ENCODE data around the gene TMIE.

- TF ChIP-seq EZH2 (IDR thresholded peaks at IDR 0.05; ENCODE audit: low read depth) = no peak
- TF ChIP-seq CTCF (conservative IDR thresholded peaks at IDR 0.05) = no peak
These were observed 18.6 kb downstream of the TMIE start for GRCh38 chr3:46719735-46720271.

Data from PC-9 (cell line).